GM19328 (cell line): Measurements from ENCODE around the gene AMBP.

Source experiments
- ATAC-seq: cut with Tn5 transposase; IDR thresholded peaks from one replicate; pipeline ENCODE4 v1.9.1; 2021; ENCODE audit warnings: mild to moderate bottlenecking, moderate library complexity; ENCODE audit not compliant: unreplicated experiment

Gene AMBP

GRCh38 chr9:114014044-114014443 lies 64.1 kb downstream of the AMBP start:
- ATAC-seq = no peak

- no peak for ATAC-seq
Measured at GRCh38 chr9:114012126-114012525, 66.0 kb downstream of the AMBP start.

GRCh38 chr9:114011313-114011712 lies 66.8 kb downstream of the AMBP start:
- ATAC-seq = no peak
